ENCODE measurements around the gene ACVR1. TPM values are rescaled to one million over a fixed set of nuclear protein-coding genes. Genes with fewer than 3 reads are reported as not detected.

Gene ACVR1
- total and polyA plus RNA-seq, 2 of the 13 experiments (the other 11 are each of a cell fraction or from before 2014, with no cell fraction given), result 2.3 to 5.4 TPM

GRCh38 chr2:157809212-157809611, 66.9 kb downstream of the ACVR1 start (continued):
- no peak for TF ChIP-seq CCAR2 (optimal IDR thresholded peaks at IDR 0.05; ENCODE audit: low read depth, low read length)
- TF ChIP-seq, protein P1, sequence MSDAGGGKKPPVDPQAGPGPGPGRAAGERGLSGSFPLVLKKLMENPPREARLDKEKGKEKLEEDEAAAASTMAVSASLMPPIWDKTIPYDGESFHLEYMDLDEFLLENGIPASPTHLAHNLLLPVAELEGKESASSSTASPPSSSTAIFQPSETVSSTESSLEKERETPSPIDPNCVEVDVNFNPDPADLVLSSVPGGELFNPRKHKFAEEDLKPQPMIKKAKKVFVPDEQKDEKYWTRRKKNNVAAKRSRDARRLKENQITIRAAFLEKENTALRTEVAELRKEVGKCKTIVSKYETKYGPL (CRISPR knock-in tag; IDR thresholded peaks at IDR 0.05), result no peak
- TF ChIP-seq HDAC6 (IDR thresholded peaks at IDR 0.05; ENCODE audit: low read depth, low read length), result no peak
- no peak for TF ChIP-seq SMAD1 (CRISPR knock-in tag; IDR thresholded peaks at IDR 0.05; ENCODE audit: borderline replicate concordance, low read depth)
- no peak for TF ChIP-seq ZNF512 (CRISPR knock-in tag; IDR thresholded peaks at IDR 0.05)
- no peak for TF ChIP-seq POGZ (CRISPR knock-in tag; IDR thresholded peaks at IDR 0.05)
- no peak for TF ChIP-seq ZSCAN12 (CRISPR knock-in tag; IDR thresholded peaks at IDR 0.05)
- TF ChIP-seq, protein P2, sequence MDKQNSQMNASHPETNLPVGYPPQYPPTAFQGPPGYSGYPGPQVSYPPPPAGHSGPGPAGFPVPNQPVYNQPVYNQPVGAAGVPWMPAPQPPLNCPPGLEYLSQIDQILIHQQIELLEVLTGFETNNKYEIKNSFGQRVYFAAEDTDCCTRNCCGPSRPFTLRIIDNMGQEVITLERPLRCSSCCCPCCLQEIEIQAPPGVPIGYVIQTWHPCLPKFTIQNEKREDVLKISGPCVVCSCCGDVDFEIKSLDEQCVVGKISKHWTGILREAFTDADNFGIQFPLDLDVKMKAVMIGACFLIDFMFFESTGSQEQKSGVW (CRISPR knock-in tag; IDR thresholded peaks at IDR 0.05; ENCODE audit: borderline replicate concordance), result no peak

- FAIRE-seq (no peak), DNase-seq (ENCODE audit: low spot score) (no peak), ATAC-seq (no peak)
- Histone ChIP-seq H3K9ac (ENCODE audit: insufficient read depth, low read depth, low read length) (no peak overlapping the region), H3K79me2 (ENCODE audit: insufficient read depth, low read length) (no peaks in the 10 kb centered on the region), H3K36me3 (replicated peaks in 1 of 2; ENCODE audit: control insufficient read depth in 1 of 2, insufficient read depth in 2 of 2, low read length in 2 of 2) (no peaks in the 10 kb centered on the region), H3K27ac (ENCODE audit: extremely low read length, insufficient read depth, low read length) (no peak overlapping the region), H3K4me1 (ENCODE audit: insufficient read depth, low read length) (peaks cover 4% of the 10 kb centered on the region), H2AFZ (ENCODE audit: low read length) (no peak overlapping the region), H3K4me2 (ENCODE audit: low read depth, low read length) (no peak overlapping the region), H3K9me3 (ENCODE audit: low read length) (no peaks in the 10 kb centered on the region), H3K4me3 (replicated peaks in 1 of 3; ENCODE audit: insufficient read depth in 1 of 3, low read depth in 2 of 3, low read length in 3 of 3) (no peak overlapping the region), H3K27me3 (ENCODE audit: control insufficient read depth in 1 of 2, insufficient read depth in 2 of 2, low read length in 2 of 2) (no peaks in the 10 kb centered on the region), H4K20me1 (ENCODE audit: insufficient read depth, low read length) (no peaks in the 10 kb centered on the region)
- TF ChIP-seq ZNF143 (CRISPR knock-in tag; IDR thresholded peaks at IDR 0.05) (no peak), TP53 (CRISPR knock-in tag; conservative IDR thresholded peaks at IDR 0.05) (no peak)
- 87% methylated on average over 3 of the region's 3 CpGs for WGBS (ENCODE audit: low lambda C conversion rate)
- CTCF ChIA-PET (ENCODE audit: low intra/inter-chr PET ratio, low total read pairs), result no interaction called here
- POLR2A ChIA-PET, result no interaction called here
- intact Hi-C loops (cut with micrococcal nuclease; ENCODE audit: unreplicated experiment) (no loop called here), in situ Hi-C loops (cut with HindIII; ENCODE audit: extremely low pct_ligation_motif_present, low pct_unique_long_range_greater_than_20kb) (no loop called here)
- BruUV-seq (replicated peaks), result no TSS peak
These were observed 67.7 kb downstream of the ACVR1 start for GRCh38 chr2:157808421-157808820.
